Fibroblast of peridontal ligament (primary cell): ENCODE results near the gene HNRNPM.

Experiments
- DNase-seq: peaks from one replicate; pipeline ENCODE4 v3.0.0-alpha.2; 2010; ENCODE audit errors: extremely low read depth

Gene HNRNPM

DNA sequence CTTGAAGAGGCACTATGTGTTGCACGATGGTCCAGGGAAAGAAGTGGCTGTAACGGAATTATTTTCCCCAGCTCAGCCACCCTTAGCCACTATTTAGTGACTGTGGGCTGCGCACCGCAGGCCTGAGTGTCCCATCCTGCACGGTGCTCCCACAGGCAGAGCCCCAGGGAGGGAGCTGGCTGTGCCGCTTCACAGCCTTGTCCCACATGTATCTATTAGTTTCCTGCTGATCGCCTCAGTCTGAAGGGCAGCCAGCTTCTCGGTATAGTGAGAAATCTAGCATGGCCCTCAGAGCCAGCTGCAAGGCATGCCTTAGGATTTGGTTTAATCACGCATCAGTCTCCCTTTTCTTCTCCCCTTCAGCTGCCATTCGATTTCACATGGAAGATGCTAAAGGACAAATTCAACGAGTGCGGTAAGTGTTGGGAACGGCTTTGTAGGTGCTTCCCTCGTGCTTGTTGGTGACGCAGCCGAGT, 41.9 kb downstream of the HNRNPM start:
- no peak for DNase-seq

DNA sequence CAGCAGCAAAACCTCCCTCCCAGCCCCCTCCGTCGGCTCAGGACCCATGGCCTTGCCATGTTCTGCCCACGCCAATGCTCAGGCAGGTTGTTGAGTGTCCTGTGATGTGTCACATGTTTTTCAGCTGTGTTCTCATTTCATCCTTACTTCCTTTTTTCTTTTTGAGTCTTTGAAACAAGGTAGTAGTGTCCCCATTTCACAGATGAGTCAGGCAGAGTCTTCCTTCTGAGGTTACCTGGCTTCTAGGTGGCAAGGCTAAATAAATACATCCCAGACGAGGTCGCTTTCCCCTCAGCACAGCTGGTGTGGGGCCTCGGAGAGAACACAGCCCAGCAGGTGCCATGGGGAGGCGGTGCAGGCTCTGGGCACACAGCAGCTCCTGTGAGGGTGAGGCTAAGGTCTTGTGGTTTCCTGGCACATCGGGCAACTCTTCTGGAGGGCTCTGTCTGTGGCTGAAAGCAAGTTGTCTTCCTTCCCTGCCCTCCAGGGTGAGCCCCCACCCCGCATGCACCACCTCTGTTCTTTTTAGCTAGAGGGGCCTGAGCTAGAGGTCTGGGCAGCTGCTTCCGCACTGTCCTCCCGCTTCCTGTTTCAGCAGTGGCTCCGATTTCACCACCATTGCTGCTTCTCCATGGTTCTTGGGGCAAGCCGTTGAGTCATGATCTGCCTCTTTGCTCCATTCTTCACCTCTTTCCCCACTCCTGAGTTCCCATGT, 42.5 kb downstream of the HNRNPM start:
- DNase-seq: no peak

DNA sequence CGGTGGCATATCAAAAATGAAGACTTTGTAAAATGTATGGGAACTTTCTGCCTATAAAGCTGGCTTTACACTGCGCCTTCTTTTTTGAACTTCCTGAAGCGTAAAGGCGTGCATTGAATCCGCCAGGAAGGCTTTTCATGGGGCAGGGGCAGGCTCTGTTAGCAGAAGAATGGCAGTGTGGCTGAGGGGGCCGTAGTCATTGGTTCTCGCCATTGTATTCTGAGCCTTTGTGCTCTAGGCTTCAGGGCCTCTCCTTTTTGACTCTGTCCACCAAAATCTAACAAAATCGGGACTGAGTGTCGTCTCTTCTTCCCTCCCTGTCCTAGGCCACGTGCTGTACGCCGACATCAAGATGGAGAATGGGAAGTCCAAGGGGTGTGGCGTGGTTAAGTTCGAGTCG, 43.6 kb downstream of the HNRNPM start:
- DNase-seq: no peak

DNA sequence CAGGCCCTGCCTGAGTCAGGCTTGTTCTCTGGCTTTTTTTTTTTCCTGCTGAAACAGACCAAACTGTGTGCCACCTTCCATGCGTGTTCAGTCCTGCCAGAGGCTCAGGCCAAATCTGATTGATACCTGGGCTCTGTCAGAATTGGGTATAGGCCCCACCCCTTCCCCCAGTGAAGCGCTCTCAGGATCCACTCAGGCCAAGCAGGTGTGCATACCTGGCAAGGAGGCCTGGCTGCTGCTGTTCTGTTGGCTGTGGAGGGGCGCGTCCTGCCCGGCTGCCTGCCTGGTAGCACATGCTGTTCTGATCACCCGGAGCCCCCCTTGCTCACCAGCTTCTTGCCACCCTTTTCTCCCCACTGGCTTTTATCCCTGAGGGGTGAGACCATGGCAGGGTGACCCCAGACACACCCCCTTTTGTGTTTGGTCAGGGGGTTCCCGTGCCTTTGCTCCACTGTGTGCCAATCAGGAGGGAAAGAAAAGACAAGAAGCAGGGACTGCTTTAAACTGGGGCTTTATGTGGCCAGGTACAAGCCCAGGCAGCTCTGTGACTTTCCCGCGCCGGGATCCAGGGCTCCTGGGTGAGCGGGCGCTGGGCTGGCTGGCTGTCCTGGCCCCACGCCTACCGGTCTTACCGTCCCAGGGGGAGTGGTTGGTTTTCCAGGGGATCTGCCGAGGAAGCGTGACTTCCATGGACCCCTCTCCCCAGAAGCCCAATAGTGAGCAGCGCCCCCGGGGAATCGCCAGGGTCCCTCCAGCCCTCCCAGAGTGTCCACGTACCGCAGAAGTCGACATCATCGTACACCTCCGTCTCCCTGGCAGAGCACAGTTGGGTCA, 45.0 kb downstream of the HNRNPM start:
- DNase-seq: no peak

DNA sequence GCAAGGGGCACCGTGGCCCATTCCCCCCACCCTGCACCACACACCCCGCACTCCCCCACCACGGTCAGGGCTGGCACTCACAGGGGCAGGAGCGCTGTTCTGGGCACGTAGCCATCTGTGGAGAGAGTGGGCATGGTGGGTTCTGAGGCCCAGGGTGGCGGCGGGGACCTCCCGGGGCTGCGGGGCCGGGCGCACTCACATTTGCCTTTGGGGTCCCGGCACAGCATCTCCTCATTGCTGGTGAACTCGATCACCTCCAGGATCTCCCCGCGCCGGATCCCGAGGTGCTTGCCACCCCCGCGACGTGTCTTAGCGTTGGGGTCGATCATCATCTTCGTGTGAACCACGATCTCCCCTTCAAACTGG, 45.6 kb downstream of the HNRNPM start:
- DNase-seq: no peak

DNA sequence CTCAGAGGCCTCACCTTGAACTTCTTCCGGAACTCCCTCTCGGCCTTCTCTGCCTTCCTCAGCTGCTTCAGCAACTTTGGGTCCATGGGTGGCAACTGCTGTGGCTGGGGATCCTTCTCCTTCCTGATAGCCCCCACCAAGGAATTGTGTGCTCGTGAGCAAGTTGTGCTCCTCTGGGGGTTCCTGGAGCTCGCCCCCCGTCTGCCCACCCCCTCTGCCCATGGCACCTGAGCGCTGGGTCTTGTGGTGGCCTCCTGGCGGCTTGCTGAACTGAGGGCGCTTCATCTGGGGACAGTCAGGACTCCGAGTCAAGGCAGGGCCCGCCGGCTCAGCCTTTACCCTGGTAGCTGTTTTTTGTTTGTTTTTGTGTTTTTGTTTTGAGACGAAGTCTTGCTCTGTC, 46.1 kb downstream of the HNRNPM start:
- no peak for DNase-seq

DNA sequence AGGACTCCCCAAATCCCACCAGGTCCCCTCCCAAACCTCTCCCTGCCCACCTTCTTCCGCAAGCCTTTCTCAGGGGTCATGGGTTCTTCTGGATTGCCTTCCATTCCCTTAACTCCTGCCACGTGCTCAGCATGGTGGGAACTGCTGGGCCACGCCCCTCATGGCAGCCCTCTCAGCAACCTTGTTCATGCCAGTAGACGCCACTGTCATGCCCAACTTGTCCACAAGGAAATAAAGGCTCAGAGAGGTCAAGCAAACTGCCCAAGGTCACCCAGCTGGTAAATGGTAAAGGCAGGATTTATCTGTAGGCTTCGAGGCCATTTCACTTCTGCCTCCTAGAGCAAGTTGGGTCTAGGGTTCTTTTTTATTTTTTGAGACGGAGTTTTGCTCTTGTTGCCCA, 46.8 kb downstream of the HNRNPM start:
- no peak for DNase-seq

DNA sequence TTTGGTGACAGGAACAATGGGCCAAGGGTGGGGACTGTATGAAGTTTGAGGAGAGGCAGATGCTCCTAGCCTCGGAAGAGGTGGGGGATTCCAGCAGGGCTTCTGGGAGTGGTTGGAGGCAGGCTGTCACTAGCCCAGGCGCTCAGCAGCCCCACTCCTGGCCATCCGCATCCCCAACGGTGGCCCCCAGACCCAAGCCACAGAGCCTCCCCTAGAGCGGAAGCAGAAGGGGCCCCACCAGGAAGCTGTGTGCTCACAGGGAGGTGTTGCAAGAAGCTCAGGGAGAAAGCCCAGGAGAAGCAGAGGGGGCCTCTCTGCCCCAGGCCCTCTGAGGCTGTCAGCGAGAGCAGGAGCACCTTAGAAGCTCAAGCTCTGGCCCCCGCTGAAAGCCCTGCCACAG, 49.4 kb downstream of the HNRNPM start:
- DNase-seq: no peak

DNA sequence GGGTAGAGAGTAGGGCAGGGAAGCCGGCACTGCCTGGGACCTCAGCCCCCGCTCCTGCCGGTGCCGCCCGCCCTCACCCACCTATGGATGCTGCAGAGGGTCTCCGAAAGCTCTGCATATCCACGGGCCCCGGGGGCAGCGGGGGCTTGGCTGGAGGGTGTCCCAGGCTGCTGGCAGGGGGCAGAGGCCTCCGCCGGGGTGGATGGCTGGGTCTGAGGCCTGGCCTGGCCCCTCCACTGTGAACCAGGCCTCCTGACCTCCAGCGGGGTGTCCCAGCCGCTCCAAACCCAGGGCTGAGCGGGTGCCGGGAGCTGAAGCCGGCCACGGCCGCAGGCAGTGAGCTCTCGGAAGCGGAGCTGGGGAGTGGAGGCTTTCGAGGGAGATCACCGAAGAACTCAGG, 53.5 kb downstream of the HNRNPM start:
- DNase-seq: no peak

DNA sequence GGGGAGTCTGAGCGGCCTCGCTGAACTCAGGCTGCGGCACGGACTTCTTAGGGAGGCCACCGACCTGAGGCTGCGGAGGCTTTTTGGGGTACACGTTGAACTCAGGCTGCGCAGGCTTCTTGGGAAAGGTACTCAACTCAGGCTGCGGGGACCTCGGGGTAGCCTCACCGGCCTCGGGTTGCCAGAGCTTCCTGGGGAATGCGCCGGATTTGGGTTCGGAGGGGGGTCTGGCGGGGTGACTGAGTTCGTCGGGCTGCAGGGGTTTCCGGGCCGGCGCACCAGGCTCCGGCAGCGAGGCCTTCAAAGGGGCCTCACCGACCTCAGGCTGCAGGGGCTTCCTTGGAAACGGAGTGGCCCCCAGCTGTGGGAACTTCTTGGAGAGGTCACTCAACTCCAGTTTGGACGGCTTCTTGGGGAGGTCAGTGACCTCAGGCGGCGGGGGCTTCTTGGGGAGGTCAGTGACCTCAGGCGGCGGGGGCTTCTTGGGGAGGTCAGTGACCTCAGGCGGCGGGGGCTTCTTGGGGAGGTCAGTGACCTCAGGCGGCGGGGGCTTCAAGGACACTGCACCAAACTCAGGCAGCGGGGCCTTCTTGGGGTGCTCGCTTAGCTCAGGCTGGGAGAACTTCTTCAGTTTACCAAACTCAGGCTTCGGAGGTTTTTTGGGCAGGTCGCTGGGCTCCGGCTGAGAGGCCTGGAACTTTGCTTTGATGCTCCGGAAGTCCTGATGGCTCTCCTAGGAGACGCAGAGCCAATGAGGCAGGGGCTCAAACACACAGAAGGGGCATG, 54.5 kb downstream of the HNRNPM start:
- DNase-seq: no peak

DNA sequence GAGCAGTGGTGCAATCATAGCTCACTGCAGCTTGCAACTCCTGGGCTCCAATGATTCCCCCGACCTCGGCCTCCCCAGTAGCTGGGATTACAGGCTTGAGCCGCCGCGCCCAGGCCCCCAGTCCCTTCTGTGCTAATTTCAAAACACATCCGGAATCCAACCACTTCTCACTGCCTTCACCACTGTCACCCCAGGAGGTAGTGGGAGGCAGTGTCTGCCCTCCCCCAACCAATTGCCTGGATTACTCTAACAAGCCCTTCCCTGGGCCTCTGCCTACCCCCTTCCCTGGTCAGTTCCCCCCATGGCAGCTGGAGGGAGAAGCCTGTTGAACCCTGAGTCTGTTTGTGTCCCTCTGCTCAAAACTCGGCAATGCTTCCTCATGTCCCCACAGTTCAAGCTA, 55.4 kb downstream of the HNRNPM start:
- DNase-seq: no peak

DNA sequence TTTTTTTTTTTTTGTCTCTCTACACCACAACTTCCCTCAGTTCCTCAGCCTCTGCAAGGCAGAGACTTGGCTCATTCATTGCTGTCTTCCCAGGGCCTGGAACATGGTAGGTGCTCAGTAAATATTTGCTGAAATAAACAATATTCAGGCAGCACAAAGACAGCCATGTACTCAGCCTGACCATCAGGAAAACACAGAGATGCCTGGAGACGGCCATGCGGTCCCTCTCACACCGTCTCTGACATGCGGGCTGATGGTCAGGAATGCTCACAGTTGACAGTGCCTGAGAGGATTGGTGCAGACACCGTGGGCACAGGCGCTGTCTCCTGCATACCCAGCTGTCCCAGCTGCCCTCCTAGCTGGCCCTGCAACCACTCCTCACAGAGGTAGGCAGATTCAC, 56.7 kb downstream of the HNRNPM start:
- no peak for DNase-seq

DNA sequence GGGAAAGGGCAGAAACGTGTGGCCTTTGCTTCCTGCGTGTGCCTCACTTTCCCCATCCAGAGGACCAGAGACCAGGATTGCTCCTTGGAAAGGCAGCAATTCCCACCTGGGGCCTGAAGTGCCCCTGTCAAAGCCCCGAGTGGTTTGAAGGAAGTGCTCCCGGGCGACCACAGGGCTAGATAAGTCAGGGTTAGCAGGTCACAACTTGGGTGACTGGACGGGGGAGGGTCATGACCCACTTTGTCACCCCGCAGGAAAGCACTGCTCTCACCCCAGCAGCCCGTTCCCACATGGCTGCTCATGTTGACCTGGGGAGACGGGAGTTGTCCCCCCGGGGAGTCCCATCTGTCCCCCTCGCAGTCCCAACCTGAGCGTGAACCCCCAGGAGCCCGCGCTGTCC, 57.2 kb downstream of the HNRNPM start:
- DNase-seq: no peak

DNA sequence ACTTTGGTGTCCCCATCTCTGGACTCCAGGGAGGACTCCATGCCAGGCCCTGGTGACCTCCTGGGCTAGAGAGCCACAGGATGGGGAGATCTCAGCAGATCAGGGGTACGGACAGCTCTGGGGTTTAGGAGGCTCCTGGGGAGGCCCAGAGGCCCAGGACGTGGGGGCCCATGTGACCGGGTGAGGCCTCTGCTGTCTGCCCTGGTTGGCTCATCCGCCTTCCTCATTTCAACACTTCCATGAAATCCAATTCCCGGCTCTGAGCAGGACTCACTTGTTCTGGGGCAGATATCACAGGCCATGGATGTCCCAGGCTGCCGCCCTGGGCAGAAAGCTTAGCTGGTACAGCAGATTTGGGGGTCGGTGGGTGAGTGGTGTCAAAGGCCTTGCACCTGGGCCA, 58.7 kb downstream of the HNRNPM start:
- no peak for DNase-seq

DNA sequence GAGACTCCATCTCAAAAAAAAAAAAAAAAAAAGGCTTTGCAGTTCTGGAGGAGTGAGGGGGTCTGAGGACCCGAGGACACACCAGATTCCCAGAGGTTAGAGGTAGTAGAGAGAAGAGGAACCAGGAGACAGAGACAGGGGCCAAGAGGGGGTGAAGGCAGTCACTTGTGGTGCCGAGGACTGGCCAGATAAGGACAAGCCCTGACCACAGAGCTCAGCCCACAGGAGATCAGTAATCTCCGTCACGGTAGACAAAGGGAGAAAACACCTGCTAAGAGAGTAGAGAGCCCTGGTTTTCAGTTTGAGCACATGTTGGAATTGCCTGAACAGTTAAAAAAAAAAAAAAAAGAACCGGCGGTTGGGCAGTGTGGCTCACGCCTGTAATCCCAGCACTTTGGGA, 59.4 kb downstream of the HNRNPM start:
- DNase-seq: no peak

DNA sequence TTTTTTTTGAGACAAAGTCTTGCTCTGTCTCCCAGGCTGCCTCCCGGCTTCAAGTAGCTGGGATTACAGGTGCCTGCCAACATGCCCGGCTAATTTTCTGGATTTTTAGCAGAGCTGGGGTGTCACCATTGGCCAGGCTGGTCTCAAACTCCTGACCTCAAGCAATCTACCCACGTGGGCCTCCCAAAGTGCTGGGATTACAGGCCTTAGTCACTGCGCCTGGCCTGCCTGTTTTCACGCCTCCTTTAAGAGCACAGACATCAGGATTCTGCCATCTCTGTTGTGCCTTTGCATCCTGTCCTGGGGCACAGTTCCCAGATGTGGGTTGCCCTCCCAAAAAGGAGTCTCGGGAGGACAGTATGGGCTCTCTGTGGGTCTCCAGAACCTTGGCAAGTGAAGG, 60.1 kb downstream of the HNRNPM start:
- no peak for DNase-seq

DNA sequence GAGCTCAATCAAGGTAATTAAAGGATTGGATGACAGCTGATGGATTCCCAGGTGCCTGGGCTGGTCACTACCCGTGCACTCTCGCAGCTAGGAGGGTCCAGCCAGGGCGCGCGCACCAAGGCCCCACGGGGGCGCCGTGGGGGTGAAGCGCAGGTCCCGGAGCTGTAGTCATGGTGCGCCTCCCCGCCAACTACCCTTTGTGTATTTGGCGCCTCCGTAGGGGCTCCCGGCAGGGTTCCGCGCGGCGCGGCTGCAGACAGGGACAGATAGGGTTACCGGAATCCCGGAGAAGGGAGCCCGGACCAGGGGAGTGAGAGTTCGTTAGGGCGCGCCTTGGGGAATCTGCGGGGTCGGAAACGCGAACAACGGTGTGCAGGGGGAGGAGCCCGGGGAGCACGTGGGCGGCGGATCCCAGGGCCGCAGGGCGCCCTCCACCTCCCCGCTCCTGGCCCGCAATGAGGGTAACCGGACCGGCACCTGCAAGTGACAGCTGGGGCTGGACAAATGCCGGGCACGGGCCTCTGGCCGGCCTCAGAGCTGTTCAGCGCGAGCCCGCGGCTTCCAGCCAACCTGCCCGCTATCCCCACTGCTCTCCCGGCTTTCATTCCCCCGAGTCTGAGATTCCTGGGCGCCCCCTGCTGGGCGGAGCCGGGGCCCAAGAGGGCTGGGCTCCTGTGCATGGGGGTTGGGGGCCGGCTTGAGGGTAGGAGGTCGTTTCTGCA, 61.1 kb downstream of the HNRNPM start:
- peak; percentile 55 for DNase-seq

DNA sequence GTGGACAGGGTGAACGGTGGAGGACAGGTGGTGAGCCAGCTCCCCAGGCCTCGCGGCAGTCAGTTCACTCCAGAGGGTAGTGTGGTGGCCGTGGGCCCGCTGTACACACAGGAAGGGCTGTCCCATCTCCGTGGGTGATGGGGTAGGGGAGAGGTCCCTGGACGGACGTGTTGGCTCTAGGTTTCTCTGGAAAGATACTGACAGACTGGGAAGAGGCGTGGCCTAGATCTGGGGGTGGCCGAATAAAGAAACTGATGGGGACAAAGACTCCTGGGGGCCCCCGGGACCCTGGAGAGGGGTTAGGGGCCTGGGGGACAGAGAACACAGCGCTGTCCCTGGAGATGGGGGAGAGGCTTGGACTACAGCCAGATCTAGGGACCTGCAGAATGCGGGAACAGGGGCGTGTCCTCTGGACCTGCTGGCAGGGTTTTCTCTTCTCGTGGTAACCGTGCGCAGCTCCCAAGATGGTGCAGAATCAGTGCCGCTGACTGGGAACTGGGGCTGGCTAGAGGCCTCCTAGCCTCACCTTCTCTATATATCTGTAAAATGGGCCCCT, 61.7 kb downstream of the HNRNPM start:
- DNase-seq: no peak

DNA sequence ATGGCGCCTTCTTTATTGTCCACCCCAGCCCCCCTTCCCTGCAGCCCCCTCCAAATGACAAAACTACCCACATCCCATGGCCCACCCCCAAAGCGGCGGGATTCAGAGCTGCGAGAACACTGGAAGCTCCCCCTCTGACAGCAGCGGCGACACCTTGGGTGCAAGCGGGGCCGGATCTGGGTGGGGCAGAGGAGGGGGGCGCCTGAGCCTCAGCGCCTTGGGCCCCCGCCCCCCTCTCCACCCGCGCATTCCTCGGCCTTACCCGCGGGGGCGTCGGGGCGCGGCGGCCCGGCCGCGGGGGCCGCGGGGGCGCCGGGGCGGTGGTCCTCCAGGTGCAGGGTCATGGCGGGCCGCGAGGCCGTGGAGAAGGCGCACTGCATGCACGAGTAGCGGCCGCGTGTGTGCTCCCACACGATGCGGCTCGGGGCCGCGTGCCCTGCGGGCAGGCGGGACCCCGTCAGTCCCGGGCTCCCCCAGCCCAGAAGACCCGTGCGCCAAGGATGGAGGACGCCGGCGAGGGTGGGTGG, 65.9 kb downstream of the HNRNPM start:
- no peak for DNase-seq

DNA sequence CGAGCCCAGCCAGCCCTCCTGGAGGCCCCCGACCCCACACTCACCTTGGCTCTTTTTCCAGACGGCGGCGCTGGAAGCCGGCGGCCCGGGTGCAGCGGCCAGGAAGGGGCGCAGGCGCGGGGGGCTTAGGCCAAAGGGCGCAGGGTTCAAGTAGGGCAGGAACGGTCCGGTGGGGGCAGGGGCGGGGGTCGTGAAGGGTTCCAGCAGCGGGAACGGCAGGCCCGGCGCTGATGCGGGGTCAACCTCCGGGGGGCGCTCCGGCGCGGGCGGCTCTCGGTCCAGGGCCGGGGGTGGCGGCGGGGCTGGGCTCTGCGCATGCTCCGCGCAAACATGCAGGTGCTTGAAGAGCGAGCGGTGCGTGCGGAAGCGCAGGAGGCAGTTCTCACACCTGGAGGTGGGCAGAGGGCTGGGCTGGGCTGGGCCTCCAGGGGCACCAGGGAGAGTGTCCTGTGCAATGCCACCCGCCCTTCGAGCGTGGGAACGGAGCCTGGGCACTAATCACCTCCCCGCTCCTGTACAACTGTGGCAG, 66.9 kb downstream of the HNRNPM start:
- no peak for DNase-seq
